HepG2 (cell line): ENCODE results near the gene MAP3K20. TPM values are rescaled to one million over a fixed set of nuclear protein-coding genes. Genes with fewer than 3 reads are reported as not detected.

Experiments used
- ATAC-seq: fragments of 200-7000 bp; cut with Tn5 transposase; 3 replicates; pipeline ENCODE4 v1.9.1; 2020; ENCODE audit warnings: mild to moderate bottlenecking, moderate library complexity
- BruUV-seq: library from RNA; stranded (reverse); fragments of 400-500 nt; replicated peaks from 2 replicates; lab custom pipeline; 2021; lab: Mats Ljungman, UMichigan
- CTCF ChIA-PET: fragments of 300-600 bp; formaldehyde crosslinking; extraction: SDS; loops from one replicate; lab custom pipeline; 2021; ENCODE audit warnings: low total read pairs, inconsistent platforms, low intra/inter-chr PET ratio; lab: Yijun Ruan, JAX
- POLR2A ChIA-PET: fragments of 350-600 bp; sonication (Branson Sonifier 250); formaldehyde crosslinking; loops from one replicate; lab custom pipeline; 2020; ENCODE audit warnings: antibody characterized with exemption, inconsistent platforms; lab: Yijun Ruan, JAX
- DNase-seq: peaks from one replicate; pipeline ENCODE4 v3.0.0-alpha.2; 2015; ENCODE audit warnings: low spot score
- FAIRE-seq: peaks from 3 replicates; lab custom pipeline; 2011; peaks lifted over from hg19 to GRCh38; lab: Jason Lieb, UNC
- H2AFZ ChIP-seq: one replicate; pipeline ENCODE4 v1.6.1; 2011; ENCODE audit warnings: low read length, inconsistent platforms
- H3K27ac ChIP-seq: fragments of 300-600 bp; 3 replicates; pipeline ENCODE4 v1.8.0; 2011; ENCODE audit warnings: mixed run types, mild to moderate bottlenecking, mixed read lengths, low read length, inconsistent platforms; ENCODE audit not compliant: insufficient read depth; ENCODE audit errors: extremely low read length
- H3K27me3 ChIP-seq, 2 experiments: fragments of 200-600 bp in 1 of 2; 2 replicates in 1 of 2; 3 replicates in 1 of 2; pipeline versions ENCODE4 v1.6.0 to v1.8.0; 2011; ENCODE audit warnings: low read length in 2 of 2, mild to moderate bottlenecking in 2 of 2, moderate library complexity in 2 of 2, inconsistent platforms in 1 of 2; ENCODE audit not compliant: insufficient read depth in 2 of 2, control insufficient read depth in 1 of 2
- H3K36me3 ChIP-seq, 2 experiments: fragments of 200-600 bp in 1 of 2; replicated peaks in 1 of 2; 2 replicates in 1 of 2; 3 replicates in 1 of 2; pipeline versions ENCODE4 v1.5.1 to v1.8.0; 2011; ENCODE audit warnings: low read length in 2 of 2, inconsistent platforms in 1 of 2; ENCODE audit not compliant: insufficient read depth in 2 of 2, control insufficient read depth in 1 of 2
- H3K4me1 ChIP-seq: 2 replicates; pipeline ENCODE4 v1.5.1; 2012; ENCODE audit warnings: low read length, inconsistent platforms; ENCODE audit not compliant: insufficient read depth
- H3K4me2 ChIP-seq: 2 replicates; pipeline ENCODE4 v1.6.0; 2011; ENCODE audit warnings: low read depth, low read length, inconsistent platforms
- H3K4me3 ChIP-seq, 3 experiments: fragments of 200-600 bp in 1 of 3; sonication (generic), shearing (Covaris generic) in 1 of 3; replicated peaks in 1 of 3; 2 replicates each; pipeline ENCODE4 v1.5.1; 2011 to 2016; ENCODE audit warnings: low read length in 3 of 3, inconsistent platforms in 2 of 3, low read depth in 2 of 3, mild to moderate bottlenecking in 2 of 3, control low read depth in 1 of 3, mixed read lengths in 1 of 3; ENCODE audit not compliant: insufficient read depth in 1 of 3
- H3K79me2 ChIP-seq: one replicate; pipeline ENCODE4 v1.6.1; 2011; ENCODE audit warnings: low read length, inconsistent platforms; ENCODE audit not compliant: insufficient read depth
- H3K9ac ChIP-seq: 2 replicates; pipeline ENCODE4 v1.6.0; 2011; ENCODE audit warnings: mild to moderate bottlenecking, low read depth, low read length, inconsistent platforms; ENCODE audit not compliant: insufficient read depth
- H3K9me3 ChIP-seq: 2 replicates; pipeline ENCODE4 v1.5.1; 2012; ENCODE audit warnings: mild to moderate bottlenecking, low read length
- H4K20me1 ChIP-seq: 2 replicates; pipeline ENCODE4 v1.6.0; 2011; ENCODE audit warnings: inconsistent platforms, mild to moderate bottlenecking, low read length, moderate library complexity; ENCODE audit not compliant: insufficient read depth
- CENPT ChIP-seq: sonication (generic); formaldehyde crosslinking; IDR thresholded peaks from 2 replicates; pipeline ENCODE4 v1.8.0; 2022; ENCODE audit warnings: low read depth, mild to moderate bottlenecking, moderate library complexity, missing genetic modification reagents
- CENPX ChIP-seq: sonication (generic); formaldehyde crosslinking; IDR thresholded peaks from 2 replicates; pipeline ENCODE4 v1.9.0; 2021; ENCODE audit warnings: mild to moderate bottlenecking, missing genetic modification reagents, moderate library complexity
- DZIP1 ChIP-seq: sonication (generic); formaldehyde crosslinking; IDR thresholded peaks from 2 replicates; pipeline ENCODE4 v1.5.0; 2020; ENCODE audit warnings: mild to moderate bottlenecking, missing genetic modification reagents
- FOXA1 ChIP-seq, 2 experiments: fragments of 450-650 bp in 1 of 2; sonication (generic) in 1 of 2; formaldehyde crosslinking in 1 of 2; IDR thresholded peaks; 2 replicates each; pipeline versions ENCODE4 v1.4.0 to v1.6.1; 2016 to 2020; ENCODE audit warnings: missing genetic modification reagents in 1 of 2
- JUN ChIP-seq: sonication (generic); formaldehyde crosslinking; IDR thresholded peaks from 2 replicates; pipeline ENCODE4 v1.4.0; 2020; ENCODE audit warnings: mild to moderate bottlenecking, missing genetic modification reagents
- MAFF ChIP-seq: IDR thresholded peaks from 2 replicates; pipeline ENCODE4 v1.6.1; 2011; ENCODE audit warnings: low read depth, low read length, improper control_type of control experiment
- PAF1 ChIP-seq: IDR thresholded peaks from 2 replicates; pipeline ENCODE4 v1.6.1; 2016; ENCODE audit warnings: missing genetic modification reagents, missing compliant biosample characterization
- POLR2AphosphoS5 ChIP-seq: IDR thresholded peaks from 2 replicates; pipeline ENCODE4 v1.6.1; 2012; ENCODE audit warnings: low read depth, low read length
- RORA ChIP-seq: sonication (generic); formaldehyde crosslinking; IDR thresholded peaks from 2 replicates; pipeline ENCODE4 v1.5.0; 2020; ENCODE audit warnings: mild to moderate bottlenecking, missing genetic modification reagents, moderate library complexity
- SNAPC2 ChIP-seq: sonication (generic); formaldehyde crosslinking; IDR thresholded peaks from 2 replicates; pipeline ENCODE4 v1.8.1; 2022; ENCODE audit warnings: mild to moderate bottlenecking, missing genetic modification reagents
- TEF ChIP-seq: sonication (generic); formaldehyde crosslinking; IDR thresholded peaks from 2 replicates; pipeline ENCODE4 v1.5.0; 2020; ENCODE audit warnings: missing genetic modification reagents
- THYN1 ChIP-seq: sonication (generic); formaldehyde crosslinking; IDR thresholded peaks from 2 replicates; pipeline ENCODE4 v1.8.1; 2023; ENCODE audit warnings: low read depth, mild to moderate bottlenecking, moderate library complexity, missing genetic modification reagents, borderline replicate concordance
- ZFP90 ChIP-seq: sonication (generic); formaldehyde crosslinking; IDR thresholded peaks from 2 replicates; pipeline ENCODE4 v1.8.0; 2022; ENCODE audit warnings: missing genetic modification reagents, mild to moderate bottlenecking, inconsistent platforms, borderline replicate concordance
- ZKSCAN5 ChIP-seq: sonication (generic); formaldehyde crosslinking; IDR thresholded peaks from 2 replicates; pipeline ENCODE4 v1.5.1; 2020; ENCODE audit warnings: mild to moderate bottlenecking, missing genetic modification reagents
- ZNF225 ChIP-seq: sonication (generic); formaldehyde crosslinking; IDR thresholded peaks from 2 replicates; pipeline ENCODE4 v1.4.0; 2020; ENCODE audit warnings: mild to moderate bottlenecking, missing genetic modification reagents
- ZNF34 ChIP-seq: sonication (generic); formaldehyde crosslinking; IDR thresholded peaks from 2 replicates; pipeline ENCODE4 v1.4.0; 2020; ENCODE audit warnings: mild to moderate bottlenecking, missing genetic modification reagents, borderline replicate concordance
- ZNF510 ChIP-seq: sonication (generic); formaldehyde crosslinking; IDR thresholded peaks from 2 replicates; pipeline ENCODE4 v1.4.0; 2020; ENCODE audit warnings: low read depth, mild to moderate bottlenecking, missing genetic modification reagents
- ZNF556 ChIP-seq: sonication (generic); formaldehyde crosslinking; IDR thresholded peaks from 2 replicates; pipeline ENCODE4 v1.4.0; 2020; ENCODE audit warnings: mild to moderate bottlenecking, missing genetic modification reagents, borderline replicate concordance
- ZNF792 ChIP-seq: IDR thresholded peaks from 2 replicates; pipeline ENCODE4 v1.6.1; 2016
- WGBS: methylation state at CpG from one replicate; pipeline ENCODE4 v1.1.6; 2017; ENCODE audit warnings: low lambda C conversion rate; 5-methylcytosine and 5-hydroxymethylcytosine counted together
- in situ Hi-C: cut with HindIII; loops from 2 replicates; pipeline ENCODE4 v1.10.0; 2017; ENCODE audit warnings: low pct_unique_long_range_greater_than_20kb; ENCODE audit not compliant: extremely low pct_ligation_motif_present
- intact Hi-C: fragments of 100-400 bp; cut with micrococcal nuclease; formaldehyde crosslinking; loops from one replicate; pipeline ENCODE4 v1.10.0; 2022; ENCODE audit not compliant: unreplicated experiment
- polyA plus RNA-seq, 8 experiments: library from polyadenylated mRNA; depleted of rRNA in 3 of 8; stranded (reverse) in 7 of 8; unstranded in 1 of 8; fragments of >200 nt; fragmentation: Illumina TruSeq in 4 of 8; extraction: Trizol in 4 of 8; gene quantifications; 2 replicates each; pipeline versions ENCODE4 v1.2.1 to v1.2.3, GENCODE V29; 2011 to 2016; ENCODE audit warnings: low read depth in 4 of 8, missing spikeins in 1 of 8, mixed read lengths in 1 of 8; ENCODE audit not compliant: insufficient read depth in 1 of 8
- total RNA-seq, 5 experiments: library from RNA; depleted of rRNA; stranded (reverse); fragments of >200 nt; fragmentation: Illumina TruSeq; extraction: Trizol; gene quantifications; 2 replicates each; pipeline ENCODE4 v1.2.3, GENCODE V29; 2016; ENCODE audit warnings: low read depth in 1 of 5
- TF ChIP-seq, protein P1 (sequence below): IDR thresholded peaks from 2 replicates; pipeline ENCODE4 v1.6.1; 2012; ENCODE audit warnings: inconsistent platforms

The MAP3K20 gene
- total and polyA plus RNA-seq, 2 of the 13 experiments (the other 11 are each of a cell fraction or from before 2014, with no cell fraction given), result 5.2 to 13.5 TPM

DNA sequence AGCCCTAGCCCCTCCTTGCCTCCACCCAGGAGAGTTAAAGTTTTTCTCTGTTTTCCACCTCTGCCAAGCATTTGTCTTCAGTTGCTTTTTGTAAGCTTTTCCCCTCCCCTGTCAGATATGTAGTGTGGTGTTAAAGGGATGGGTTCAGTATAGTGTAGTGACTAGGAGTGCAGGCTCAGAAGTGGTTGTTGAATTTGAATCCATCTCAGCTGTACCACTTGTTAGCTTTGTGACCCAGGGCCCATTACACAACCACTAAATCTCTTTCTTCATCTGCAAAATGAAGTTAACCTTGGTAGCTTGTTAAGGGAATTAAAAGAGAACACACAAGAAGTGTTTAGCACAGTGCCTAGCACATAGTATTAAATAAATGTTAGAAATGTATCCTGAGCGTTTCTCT, 56.9 kb downstream of the MAP3K20 start:
- WGBS, result 96% methylated on average over 1 of the region's 1 CpG
- POLR2A ChIA-PET, result no interaction called here
- H3K4me3 ChIP-seq, result no peak overlapping the region
- no peak for TF ChIP-seq ZNF792
- no peak for TF ChIP-seq MAFF
- TF ChIP-seq CENPX, result no peak
- TF ChIP-seq ZNF510 (CRISPR knock-in tag), result no peak
- TF ChIP-seq THYN1, result no peak
- TF ChIP-seq JUN (CRISPR knock-in tag), result no peak
- no peak for TF ChIP-seq ZFP90
- TF ChIP-seq, protein P1, sequence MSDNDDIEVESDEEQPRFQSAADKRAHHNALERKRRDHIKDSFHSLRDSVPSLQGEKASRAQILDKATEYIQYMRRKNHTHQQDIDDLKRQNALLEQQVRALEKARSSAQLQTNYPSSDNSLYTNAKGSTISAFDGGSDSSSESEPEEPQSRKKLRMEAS, result no peak
- TF ChIP-seq SNAPC2 (CRISPR knock-in tag), result no peak
- TF ChIP-seq ZNF34 (CRISPR knock-in tag), result no peak
- TF ChIP-seq ZNF556 (CRISPR knock-in tag), result no peak
- no peak for TF ChIP-seq FOXA1 (IDR thresholded peaks at IDR 0.05)
- TF ChIP-seq FOXA1 (CRISPR knock-in tag; IDR thresholded peaks at IDR 0.05), result no peak
- TF ChIP-seq POLR2AphosphoS5, result no peak
- TF ChIP-seq TEF (CRISPR knock-in tag), result no peak
- TF ChIP-seq ZNF225, result no peak
- no peak for TF ChIP-seq ZKSCAN5
- no peak for TF ChIP-seq RORA
- no peak for TF ChIP-seq CENPT (CRISPR knock-in tag)
- no peak for TF ChIP-seq DZIP1 (CRISPR knock-in tag)
- TF ChIP-seq PAF1 (CRISPR knock-in tag), result no peak
- no peak overlapping the region for H3K4me2 ChIP-seq
- BruUV-seq, result no TSS peak
- no peak overlapping the region for H3K27ac ChIP-seq
- H3K79me2 ChIP-seq, result no peaks in the 10 kb centered on the region
- H3K9ac ChIP-seq, result no peak overlapping the region
- no peaks in the 10 kb centered on the region for H4K20me1 ChIP-seq
- H3K27me3 ChIP-seq, result no peaks in the 10 kb centered on the region
- no peaks in the 10 kb centered on the region for H3K9me3 ChIP-seq
- no peak overlapping the region for H2AFZ ChIP-seq
- DNase-seq (no peak), ATAC-seq (no peak), FAIRE-seq (no peak)
- in situ Hi-C loops (no loop called here), intact Hi-C loops (no loop called here)
- CTCF ChIA-PET, result no interaction called here
- H3K36me3 ChIP-seq, result no peaks in the 10 kb centered on the region
- no peaks in the 10 kb centered on the region for H3K4me1 ChIP-seq
